Measurements from ENCODE around the gene HOGA1. TPM values are rescaled to one million over a fixed set of nuclear protein-coding genes. Genes with fewer than 3 reads are reported as not detected.

The HOGA1 gene
- polyA plus RNA-seq, 1 of the 3 experiments (the other 2 are of a cell fraction): 2.9 TPM

GRCh38 chr10:97582169-97582568, 2.0 kb upstream of the HOGA1 start:
- Histone ChIP-seq H3K9ac (no peak overlapping the region), H3K4me2 (no peak overlapping the region), H3F3A (replicated peaks; ENCODE audit: insufficient read depth) (no peaks in the 10 kb centered on the region), H3K79me2 (ENCODE audit: insufficient read depth) (no peaks in the 10 kb centered on the region), H3K9me3 (no peaks in the 10 kb centered on the region), H3K27ac (ENCODE audit: low read depth in 2 of 2, low read length in 1 of 2) (no peak overlapping the region), H3K4me3 (ENCODE audit: low read depth in 2 of 2, low read length in 1 of 2) (no peak overlapping the region), H3K27me3 (ENCODE audit: insufficient read depth) (no peaks in the 10 kb centered on the region), H4K20me1 (ENCODE audit: insufficient read depth) (no peaks in the 10 kb centered on the region), H2AFZ (ENCODE audit: low read depth) (no peak overlapping the region), H3K9me2 (no peaks in the 10 kb centered on the region), H3K36me3 (replicated peaks in 1 of 2; ENCODE audit: control insufficient read depth in 1 of 2, insufficient read depth in 2 of 2, low read length in 1 of 2) (no peaks in the 10 kb centered on the region), H3K4me1 (ENCODE audit: control insufficient read depth in 1 of 2, insufficient read depth in 2 of 2, low read depth in 1 of 2, low read length in 1 of 2) (peaks cover 0 to 21% of the 10 kb centered on the region in 2 experiments; a peak in 1 of 4 replicates)
- ChIA-PET CTCF (interaction anchor here (1.4 to 7.1 kb wide), 2 partner anchors 8 to 10 kb away, joined by 4 to 60 read pairs; partner anchors contain the start of gene ANKRD2), POLR2A (no interaction called here)
- 92% methylated on average over 6 of the region's 8 CpGs for WGBS (ENCODE audit: low lambda C conversion rate)
- peak; percentile 5 for DNase-seq
- TF ChIP-seq MEF2A (IDR thresholded peaks at IDR 0.05; ENCODE audit: borderline replicate concordance, low read depth) (no peak), TCF12 (IDR thresholded peaks at IDR 0.05) (no peak), RCOR1 (IDR thresholded peaks at IDR 0.05; ENCODE audit: low read length) (no peak), POLR2AphosphoS5 (IDR thresholded peaks at IDR 0.05; ENCODE audit: low read depth, low read length) (no peak), ELF1 (IDR thresholded peaks at IDR 0.05) (no peak), RAD21 (IDR thresholded peaks at IDR 0.05; ENCODE audit: low read length) (no peak), ZBTB33 (IDR thresholded peaks at IDR 0.05; ENCODE audit: borderline replicate concordance, low read depth) (no peak), NFIC (IDR thresholded peaks at IDR 0.05; ENCODE audit: borderline replicate concordance) (no peak), USF2 (IDR thresholded peaks at IDR 0.05; ENCODE audit: borderline replicate concordance, low read depth, low read length) (no peak), NRF1 (IDR thresholded peaks at IDR 0.05; ENCODE audit: low read depth, low read length) (no peak), SMC3 (IDR thresholded peaks at IDR 0.05; ENCODE audit: low read depth, low read length) (no peak), USF1 (IDR thresholded peaks at IDR 0.05; ENCODE audit: borderline replicate concordance, low read depth) (no peak), EP300 (IDR thresholded peaks at IDR 0.05; ENCODE audit: borderline replicate concordance in 1 of 2, low read depth in 1 of 2, low read length in 1 of 2) (no peak), GABPA (IDR thresholded peaks at IDR 0.05; ENCODE audit: low read depth) (no peak), MAX (IDR thresholded peaks at IDR 0.05; ENCODE audit: low read depth) (no peak), RXRA (IDR thresholded peaks at IDR 0.05; ENCODE audit: borderline replicate concordance, low read depth) (no peak), REST (IDR thresholded peaks at IDR 0.05; ENCODE audit: low read depth, low read length) (no peak), MXI1 (IDR thresholded peaks at IDR 0.05; ENCODE audit: low read depth, low read length) (no peak), EZH2phosphoT487 (IDR thresholded peaks at IDR 0.05; ENCODE audit: borderline replicate concordance, low read depth) (no peak)
